Stimulated activated CD4-positive, alpha-beta T cell treated with anti-CD3 and anti-CD28 coated beads, Interleukin-4, amount 100 ng/mL, for 24 hours (primary cell): ENCODE measurements around the gene EGFL7.
A peak's percentile ranks its signal among the peaks of the same experiment; 100 is the strongest.
"Not testable (repeated sequence)": the region's sequence is repeated elsewhere in the genome, so short reads cannot be mapped to it uniquely, and the experiment has no call there.

ENCODE experiments used
- DNase-seq: peaks from one replicate; pipeline ENCODE4 v3.0.0-alpha.2; 2020

EGFL7 gene

GRCh38 chr9:136625101-136626065 lies 37.3 kb upstream of the EGFL7 start:
- no peak for DNase-seq

DNA sequence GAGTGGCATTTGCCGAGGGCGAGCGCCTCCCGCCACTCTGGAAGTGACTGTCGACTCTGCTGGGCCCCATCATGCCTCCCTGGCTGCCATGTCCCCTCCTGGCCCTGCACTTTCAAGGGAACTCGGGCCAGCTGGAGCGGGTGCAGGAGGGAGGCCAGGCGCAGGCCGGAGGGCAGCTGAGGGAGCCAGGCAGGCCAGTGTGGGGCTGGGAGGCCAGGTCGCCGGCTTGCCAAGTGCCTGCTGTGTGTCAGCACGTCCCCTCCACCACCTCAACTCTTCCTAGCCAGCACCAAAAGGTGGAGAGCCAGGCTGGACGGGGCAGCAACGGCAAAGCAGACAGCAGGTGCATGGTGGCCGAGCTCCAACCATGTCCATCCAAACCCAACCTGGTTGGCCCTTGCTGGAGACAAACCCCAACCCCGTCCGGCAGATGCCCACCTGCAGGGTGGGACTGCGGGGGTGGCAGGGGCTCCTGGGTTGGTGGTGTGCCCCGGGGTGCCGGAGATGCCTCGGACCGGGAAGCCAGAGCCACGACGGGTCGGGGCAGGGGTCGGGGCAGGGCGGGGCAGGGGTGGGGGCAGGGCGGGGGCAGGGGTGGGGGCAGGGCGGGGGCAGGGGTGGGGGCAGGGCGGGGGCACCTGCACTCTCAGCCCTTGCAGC lies 36.5 kb upstream of the EGFL7 start:
- no peak for DNase-seq

GRCh38 chr9:136626740-136627642 lies 35.7 kb upstream of the EGFL7 start:
- DNase-seq: no peak

- no peak for DNase-seq
Measured at GRCh38 chr9:136627703-136628102, 35.0 kb upstream of the EGFL7 start.

DNA sequence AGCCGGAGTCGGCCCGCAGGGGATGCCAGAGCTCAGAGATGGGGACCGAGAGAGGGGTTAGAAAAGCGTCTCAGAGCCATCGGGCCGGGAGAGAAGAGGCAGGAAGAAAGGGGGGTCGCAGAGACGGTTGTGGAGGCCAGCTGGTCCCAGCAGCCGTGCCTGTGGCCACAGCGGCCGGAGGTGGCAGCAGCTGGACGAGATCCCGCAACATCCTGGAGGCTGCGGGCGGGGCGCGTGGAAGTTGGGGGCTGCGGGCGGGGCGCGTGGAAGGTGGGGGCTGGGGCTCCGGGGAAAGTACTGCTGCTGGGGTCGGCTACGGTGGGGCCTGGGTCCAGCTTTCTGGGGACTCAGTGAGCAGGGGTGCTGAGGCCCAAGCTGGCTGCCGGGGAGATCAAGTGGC lies 34.4 kb upstream of the EGFL7 start:
- DNase-seq: no peak

DNA sequence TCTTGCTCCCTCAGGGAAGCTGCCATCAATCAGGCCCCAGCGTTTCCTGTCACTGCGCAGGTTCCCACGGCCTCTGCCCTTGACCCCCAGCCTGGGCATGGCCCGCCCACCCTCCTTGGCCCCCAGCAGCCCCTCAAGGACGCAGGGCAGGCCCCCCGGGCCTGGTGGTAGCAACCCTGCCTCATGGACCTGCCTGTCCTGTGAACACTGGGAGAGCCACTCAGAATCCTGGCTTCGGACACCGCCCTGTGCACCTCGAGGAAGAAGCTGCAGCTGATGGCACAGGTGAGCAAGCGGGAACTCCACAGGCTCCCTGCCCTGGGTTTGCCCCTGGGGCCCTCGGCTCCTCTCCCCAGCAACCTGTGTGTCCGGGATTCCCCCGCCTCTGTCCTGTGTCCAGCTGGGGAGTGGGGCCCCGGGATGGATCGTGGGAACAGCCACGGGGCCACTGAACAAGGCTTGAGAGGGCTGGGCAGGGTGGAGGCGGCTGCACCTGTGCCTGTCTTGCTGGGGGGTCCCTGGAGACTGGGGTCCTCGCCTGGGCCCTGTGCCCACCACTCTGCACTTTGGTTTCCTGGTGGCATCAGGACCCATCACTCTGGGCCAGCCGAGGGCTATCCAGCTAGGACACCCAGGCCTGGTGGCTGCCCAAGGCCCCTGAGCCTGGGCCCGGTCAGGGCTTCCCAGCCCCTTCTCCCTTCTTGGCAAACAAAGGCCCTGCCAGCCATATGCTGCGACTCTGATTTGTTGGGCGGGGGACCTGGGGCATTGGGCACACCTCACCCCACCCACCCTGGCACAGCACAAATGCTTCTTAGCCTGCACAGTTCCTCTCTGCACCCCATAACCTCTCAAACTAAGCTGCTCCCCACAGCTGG lies 33.5 kb upstream of the EGFL7 start:
- no peak for DNase-seq

DNA sequence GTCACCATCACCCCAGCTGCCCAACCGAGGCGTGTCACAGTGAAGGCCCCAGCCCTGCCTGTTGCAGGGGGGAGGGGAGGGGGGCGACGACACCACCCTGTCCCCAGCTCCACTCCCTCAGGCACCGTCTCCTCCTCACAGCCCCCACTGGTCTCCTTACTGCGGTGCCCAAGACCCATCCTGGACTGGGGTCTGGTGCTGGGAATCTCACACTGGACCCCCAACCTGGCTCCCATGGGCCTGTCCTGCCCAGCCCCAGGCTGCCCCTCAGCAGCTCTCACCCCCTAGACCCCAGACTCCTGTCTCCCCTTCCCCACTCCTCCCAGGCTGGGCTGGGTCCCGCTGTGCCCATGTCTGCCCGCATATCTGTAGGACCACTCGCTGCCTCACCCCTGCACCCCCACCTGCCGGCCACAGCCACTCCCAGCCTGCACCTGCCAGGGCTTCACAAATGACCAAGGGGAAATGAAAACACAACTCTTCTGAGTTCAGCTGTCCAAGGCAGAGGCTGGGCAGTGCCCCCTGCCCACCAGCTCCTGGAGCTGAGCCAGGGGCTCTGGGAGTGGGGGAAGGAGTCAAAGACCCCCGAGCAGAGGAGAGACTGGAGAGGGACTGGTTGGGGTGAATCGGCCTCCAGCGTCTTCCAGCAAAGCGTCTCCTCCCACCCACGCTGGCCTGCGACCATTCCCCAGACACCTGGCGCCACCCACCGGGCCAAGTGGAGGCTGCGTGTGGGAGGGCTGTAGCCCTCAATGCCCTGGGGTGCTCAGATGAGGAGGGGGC lies 32.6 kb upstream of the EGFL7 start:
- DNase-seq: peak; percentile 51

- no peak for DNase-seq
Measured at GRCh38 chr9:136630662-136630992, 32.1 kb upstream of the EGFL7 start.

DNA sequence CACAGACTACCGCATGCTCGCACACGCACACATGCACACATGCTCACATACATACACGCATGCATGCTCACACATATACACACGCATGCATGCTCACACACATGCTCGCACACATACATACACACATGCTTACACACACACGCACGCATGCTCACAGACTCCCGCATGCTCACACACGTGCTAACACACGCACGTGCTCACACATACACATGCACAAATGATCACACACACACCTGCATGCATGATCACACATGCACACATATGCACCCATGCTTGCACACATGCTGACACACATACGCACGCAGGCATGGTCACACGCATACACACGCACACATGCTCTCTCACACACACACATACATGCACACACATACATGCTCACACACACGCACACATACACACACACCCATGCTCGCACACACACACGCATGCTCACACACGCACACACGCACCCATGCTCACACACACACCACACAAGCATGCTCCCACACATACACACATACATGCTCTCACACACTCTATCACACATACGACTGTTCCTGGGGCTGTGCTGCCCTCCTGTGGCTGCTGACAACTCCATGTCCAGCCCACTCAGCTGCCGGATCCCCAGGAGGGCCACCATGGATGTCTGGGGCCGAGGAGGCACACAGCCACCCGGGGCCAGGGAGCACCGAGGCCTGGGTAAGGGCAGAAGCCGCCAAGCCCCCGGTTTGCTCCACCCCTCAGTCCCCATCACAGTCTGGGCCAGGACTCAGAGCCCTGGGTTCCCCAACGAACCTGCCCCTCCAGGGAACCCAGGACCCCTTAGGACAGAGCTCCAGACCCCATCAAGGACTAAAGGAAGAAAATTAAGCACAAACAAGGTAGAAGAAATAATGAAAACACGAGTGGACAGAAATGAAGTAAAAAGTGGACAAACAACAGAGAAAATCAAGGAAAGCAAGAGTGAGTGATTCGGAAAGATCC lies 31.4 kb upstream of the EGFL7 start:
- peak; percentile 70 for DNase-seq

GRCh38 chr9:136632072-136632471 lies 30.6 kb upstream of the EGFL7 start:
- not testable (repeated sequence) for DNase-seq

GRCh38 chr9:136632491-136633106 lies 30.1 kb upstream of the EGFL7 start:
- DNase-seq: peak; percentile 20

GRCh38 chr9:136634904-136635303 lies 27.8 kb upstream of the EGFL7 start:
- DNase-seq: no peak

GRCh38 chr9:136640171-136641111 lies 22.3 kb upstream of the EGFL7 start:
- no peak for DNase-seq

GRCh38 chr9:136642439-136642921 lies 20.2 kb upstream of the EGFL7 start:
- DNase-seq: no peak

GRCh38 chr9:136643596-136644342 lies 18.9 kb upstream of the EGFL7 start:
- DNase-seq: no peak

GRCh38 chr9:136644343-136644592 lies 18.4 kb upstream of the EGFL7 start:
- DNase-seq: no peak

DNA sequence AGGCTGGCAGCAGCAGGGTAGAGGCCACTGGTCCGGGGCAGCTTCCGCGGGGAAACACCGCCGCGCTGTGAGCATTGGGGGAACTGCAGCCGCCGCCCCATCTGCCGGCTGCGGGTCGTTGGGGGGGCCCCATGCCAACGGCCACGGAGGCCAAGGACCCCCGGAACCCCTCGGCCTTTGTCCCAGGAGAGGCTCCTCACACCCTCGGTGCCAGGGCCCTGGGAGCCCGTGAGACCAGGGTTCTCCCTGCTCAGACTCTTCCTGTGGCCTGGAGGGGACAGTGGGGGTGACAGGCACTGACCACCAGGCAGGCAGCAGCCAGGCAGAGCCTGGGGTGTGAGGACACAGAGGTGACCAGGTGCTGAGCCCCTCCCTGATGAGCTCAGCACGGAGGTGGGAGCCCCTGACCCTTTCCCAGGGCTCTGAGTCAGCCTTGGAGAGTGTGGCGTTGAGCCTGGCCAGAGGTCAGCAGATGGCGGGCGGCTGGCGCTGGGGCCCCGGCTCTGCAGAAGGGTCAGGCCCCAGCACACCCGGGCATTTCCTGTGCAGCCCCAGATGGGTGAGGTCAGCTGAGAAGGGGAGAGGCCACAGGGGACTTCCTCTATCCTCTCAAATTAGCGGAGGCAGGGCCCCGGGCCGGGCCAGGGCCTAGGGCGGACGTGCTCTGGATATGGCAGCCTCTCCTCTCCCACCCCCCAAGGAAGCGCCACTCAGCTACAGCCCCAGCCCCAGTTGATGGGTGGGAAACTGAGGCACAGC lies 17.9 kb upstream of the EGFL7 start:
- DNase-seq: peak; percentile 80
